Bronchial epithelial cell (primary cell): ENCODE results near the gene COQ8B. TPM values are rescaled to one million over a fixed set of nuclear protein-coding genes. Genes with fewer than 3 reads are reported as not detected.

Experiments used
- DNase-seq: peaks from one replicate; pipeline ENCODE4 v3.0.0-alpha.2; 2010; ENCODE audit warnings: low read depth
- FAIRE-seq: peaks from 2 replicates; lab custom pipeline; 2011; peaks lifted over from hg19 to GRCh38; lab: Jason Lieb, UNC
- H3K27me3 ChIP-seq: 2 replicates; pipeline ENCODE4 v1.5.1; 2011; ENCODE audit warnings: low read length; ENCODE audit not compliant: control insufficient read depth, insufficient read depth
- H3K36me3 ChIP-seq: 2 replicates; pipeline ENCODE4 v1.5.1; 2011; ENCODE audit warnings: low read length; ENCODE audit not compliant: control insufficient read depth, insufficient read depth
- H3K4me3 ChIP-seq: 2 replicates; pipeline ENCODE4 v1.5.1; 2011; ENCODE audit warnings: mild to moderate bottlenecking, low read depth, low read length, control low read depth
- total RNA-seq: library from RNA; depleted of rRNA; stranded (reverse); fragments of >200 nt; gene quantifications from 2 replicates; pipeline ENCODE4 v1.2.1, GENCODE V29; 2014
- TF ChIP-seq, protein P1 (sequence below): IDR thresholded peaks from 2 replicates; pipeline ENCODE4 v1.5.1; 2011; ENCODE audit warnings: mild to moderate bottlenecking, moderate library complexity, low read length, control low read depth, inconsistent platforms; ENCODE audit not compliant: insufficient read depth, severe bottlenecking

Gene COQ8B
- total RNA-seq, 1 donor from 2014 or later, result 20.0 TPM

DNA sequence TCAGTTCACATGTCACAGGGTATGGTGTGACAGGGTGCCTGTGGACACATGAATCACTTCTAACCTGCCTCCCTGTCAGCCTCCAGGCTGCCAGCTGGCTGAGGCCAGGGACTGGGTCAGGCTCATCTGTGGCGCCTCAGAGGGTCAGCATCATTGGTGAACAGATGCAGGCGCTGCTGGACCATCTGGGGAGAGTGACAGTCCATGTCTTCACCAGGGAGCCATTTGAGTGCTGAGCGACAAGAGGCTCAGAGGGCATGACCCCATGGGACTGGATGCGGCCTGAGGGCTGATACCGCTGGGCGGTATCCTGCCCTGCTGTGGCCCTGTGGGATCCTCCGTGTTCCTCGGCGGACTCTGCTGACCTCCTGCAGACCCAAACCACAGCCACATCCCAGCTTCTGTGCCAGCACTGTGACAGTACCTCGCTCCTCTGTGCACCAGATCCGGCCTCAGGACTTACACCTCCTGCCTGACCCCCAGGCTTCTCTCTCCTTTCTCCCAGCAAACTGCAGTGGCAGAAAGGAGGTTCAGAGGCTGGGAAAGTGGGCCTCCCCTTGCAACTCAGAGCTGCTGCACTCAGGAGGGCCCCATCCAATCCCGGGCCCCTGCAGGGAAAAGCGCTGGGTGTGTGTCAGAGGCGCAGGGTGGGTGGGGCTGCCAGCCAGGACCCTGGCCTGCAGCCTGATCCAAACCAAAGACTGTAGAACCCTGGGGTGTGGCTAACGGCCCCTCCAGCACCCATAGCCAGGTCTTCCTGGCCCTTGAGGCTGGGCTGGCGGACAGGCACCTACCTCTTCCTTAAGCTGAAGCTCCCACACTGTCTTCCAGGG is 23.4 kb upstream of the COQ8B start:
- DNase-seq, result no peak
- TF ChIP-seq, protein P1, sequence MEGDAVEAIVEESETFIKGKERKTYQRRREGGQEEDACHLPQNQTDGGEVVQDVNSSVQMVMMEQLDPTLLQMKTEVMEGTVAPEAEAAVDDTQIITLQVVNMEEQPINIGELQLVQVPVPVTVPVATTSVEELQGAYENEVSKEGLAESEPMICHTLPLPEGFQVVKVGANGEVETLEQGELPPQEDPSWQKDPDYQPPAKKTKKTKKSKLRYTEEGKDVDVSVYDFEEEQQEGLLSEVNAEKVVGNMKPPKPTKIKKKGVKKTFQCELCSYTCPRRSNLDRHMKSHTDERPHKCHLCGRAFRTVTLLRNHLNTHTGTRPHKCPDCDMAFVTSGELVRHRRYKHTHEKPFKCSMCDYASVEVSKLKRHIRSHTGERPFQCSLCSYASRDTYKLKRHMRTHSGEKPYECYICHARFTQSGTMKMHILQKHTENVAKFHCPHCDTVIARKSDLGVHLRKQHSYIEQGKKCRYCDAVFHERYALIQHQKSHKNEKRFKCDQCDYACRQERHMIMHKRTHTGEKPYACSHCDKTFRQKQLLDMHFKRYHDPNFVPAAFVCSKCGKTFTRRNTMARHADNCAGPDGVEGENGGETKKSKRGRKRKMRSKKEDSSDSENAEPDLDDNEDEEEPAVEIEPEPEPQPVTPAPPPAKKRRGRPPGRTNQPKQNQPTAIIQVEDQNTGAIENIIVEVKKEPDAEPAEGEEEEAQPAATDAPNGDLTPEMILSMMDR, result no peak
- FAIRE-seq, result no peak
- Histone ChIP-seq H3K36me3 (peaks cover 33% of the 10 kb centered on the region), H3K27me3 (no peaks in the 10 kb centered on the region), H3K4me3 (no peak overlapping the region)

DNA sequence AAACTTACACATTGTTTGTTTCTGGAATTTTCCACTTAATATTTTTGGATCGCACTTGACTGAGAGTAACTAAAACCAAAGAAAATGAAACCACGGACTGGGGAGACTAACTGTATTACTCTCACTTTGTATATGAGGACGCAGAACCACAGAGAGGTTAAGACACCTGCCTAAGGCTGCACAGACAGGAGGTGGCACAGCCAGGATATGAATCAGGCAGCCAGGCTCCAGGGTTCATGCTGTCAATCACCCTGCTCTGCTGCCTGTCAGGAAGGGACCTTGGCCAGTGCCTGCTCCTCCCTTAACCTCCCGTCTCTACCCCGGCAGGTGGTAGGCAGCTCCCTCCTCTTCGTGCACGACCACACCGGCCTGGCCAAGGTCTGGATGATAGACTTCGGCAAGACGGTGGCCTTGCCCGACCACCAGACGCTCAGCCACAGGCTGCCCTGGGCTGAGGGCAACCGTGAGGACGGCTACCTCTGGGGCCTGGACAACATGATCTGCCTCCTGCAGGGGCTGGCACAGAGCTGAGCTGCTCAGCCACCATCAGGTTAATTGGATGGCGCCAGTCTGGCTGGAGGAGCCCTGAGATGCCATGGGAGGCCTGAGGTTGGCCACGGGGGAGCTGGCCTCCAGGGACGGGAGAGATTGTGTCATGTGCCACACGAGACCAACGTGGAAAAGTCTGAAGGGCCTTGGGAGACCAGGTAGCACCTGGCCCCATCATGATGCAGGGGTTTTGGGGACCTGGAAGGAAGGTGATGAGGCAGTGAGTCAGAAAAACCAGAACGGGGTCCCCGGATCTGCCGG is 22.5 kb upstream of the COQ8B start:
- no peak for FAIRE-seq
- TF ChIP-seq, protein P1, result no peak
- no peak for DNase-seq
- Histone ChIP-seq H3K36me3 (peaks cover 38% of the 10 kb centered on the region), H3K4me3 (no peak overlapping the region), H3K27me3 (no peaks in the 10 kb centered on the region)

DNA sequence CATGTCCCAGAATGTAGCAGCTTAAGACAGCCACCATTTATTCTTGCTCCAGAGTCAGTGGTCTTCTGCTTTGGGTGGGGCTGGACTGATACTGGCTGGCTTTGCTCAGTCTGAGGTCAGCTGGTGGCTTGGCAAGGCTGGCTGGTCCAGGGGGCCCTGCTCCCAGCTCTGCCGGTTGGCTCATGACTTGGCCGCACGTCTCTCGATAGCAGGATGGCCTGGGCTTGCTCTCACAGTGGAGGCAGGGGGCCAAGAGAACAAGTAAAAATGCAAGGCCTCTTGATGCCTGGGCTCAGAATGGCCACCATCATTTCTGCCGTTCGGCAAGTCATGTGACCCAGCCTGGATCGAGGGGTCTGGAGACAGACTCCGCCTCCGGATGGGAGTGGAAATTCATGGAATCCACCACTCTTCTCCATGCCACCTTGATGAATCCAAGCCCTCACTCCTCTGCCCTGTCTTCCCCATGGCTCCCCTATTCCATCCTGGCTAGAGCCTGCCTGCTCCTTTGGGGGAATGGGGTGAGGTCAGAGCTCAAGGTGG is 20.5 kb upstream of the COQ8B start:
- FAIRE-seq (no peak), DNase-seq (no peak)
- TF ChIP-seq, protein P1, result no peak
- Histone ChIP-seq H3K27me3 (no peaks in the 10 kb centered on the region), H3K36me3 (peaks cover 48% of the 10 kb centered on the region), H3K4me3 (no peak overlapping the region)

DNA sequence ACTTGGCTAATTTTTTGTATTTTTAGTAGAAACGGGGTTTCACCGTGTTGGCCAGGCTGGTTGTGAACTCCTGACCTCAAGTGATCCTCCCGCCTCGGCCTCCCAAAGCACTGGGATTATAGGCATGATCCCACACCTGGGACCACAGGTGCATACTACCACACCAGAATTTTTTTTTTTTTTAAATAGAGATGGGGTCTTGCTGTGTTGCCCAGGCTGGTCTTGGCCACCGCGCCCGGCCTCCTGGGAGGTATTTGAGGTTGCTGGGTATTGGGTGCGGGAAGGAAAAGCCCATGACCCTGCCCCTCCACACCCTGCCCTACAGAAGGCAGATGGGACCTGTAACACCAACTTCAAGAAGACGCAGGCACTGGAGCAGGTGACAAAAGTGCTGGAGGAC is 20.0 kb upstream of the COQ8B start:
- no peaks in the 10 kb centered on the region for H3K27me3 ChIP-seq
- FAIRE-seq (no peak), DNase-seq (no peak)
- peaks cover 48% of the 10 kb centered on the region for H3K36me3 ChIP-seq
- TF ChIP-seq, protein P1, result no peak
- no peak overlapping the region for H3K4me3 ChIP-seq

DNA sequence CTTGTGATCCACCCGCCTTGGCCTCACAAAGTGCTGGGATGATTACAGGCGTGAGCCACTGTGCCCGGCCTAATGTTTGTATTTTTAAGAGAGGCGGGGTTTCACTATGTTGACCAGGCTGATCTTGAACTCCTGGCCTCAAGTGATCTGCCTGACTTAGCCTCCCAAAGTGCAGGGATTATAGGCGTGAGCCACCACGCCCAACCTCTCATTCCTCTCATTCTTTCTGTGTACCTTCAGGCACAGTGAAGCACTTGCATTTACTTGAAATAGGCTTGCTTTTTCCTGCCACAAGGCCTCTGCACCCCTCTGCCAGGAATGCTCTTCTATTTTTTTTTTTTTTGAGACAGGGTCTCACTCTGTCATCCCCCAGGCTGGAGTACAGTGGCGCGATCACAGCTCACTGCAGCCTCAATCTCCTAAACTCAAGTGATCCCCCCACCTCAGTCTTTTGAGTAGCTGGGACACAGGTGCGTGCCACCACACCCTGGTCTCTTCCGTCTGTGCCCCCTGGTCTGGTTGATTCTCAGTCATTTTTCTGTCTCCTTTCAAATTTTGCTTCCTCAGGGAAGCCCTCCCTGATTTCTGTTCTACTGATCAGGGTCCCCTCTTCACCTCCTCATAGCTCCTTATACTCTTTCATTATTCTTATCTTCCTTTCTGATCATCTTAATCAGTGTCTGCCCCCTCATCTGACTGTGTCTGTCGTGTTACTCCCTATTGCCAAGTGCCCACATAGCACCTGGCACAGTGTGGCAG is 18.5 kb upstream of the COQ8B start:
- TF ChIP-seq, protein P1, result no peak
- FAIRE-seq (no peak), DNase-seq (no peak)
- no peak overlapping the region for H3K4me3 ChIP-seq
- H3K36me3 ChIP-seq, result peaks cover 60% of the 10 kb centered on the region
- H3K27me3 ChIP-seq, result no peaks in the 10 kb centered on the region
